HT-29 (cell line): ENCODE results near the gene ADAT1. TPM values are rescaled to one million over a fixed set of nuclear protein-coding genes. Genes with fewer than 3 reads are reported as not detected.

Source experiments
- DNase-seq: peaks from one replicate; pipeline ENCODE4 v3.0.0-alpha.2; 2015; ENCODE audit warnings: low spot score
- total RNA-seq: library from RNA; depleted of rRNA; stranded (reverse); fragments of >200 nt; shearing (Covaris generic); gene quantifications from 2 replicates; pipeline ENCODE4 v1.2.3, GENCODE V29; 2014; rRNA removed

Gene ADAT1, protein sequence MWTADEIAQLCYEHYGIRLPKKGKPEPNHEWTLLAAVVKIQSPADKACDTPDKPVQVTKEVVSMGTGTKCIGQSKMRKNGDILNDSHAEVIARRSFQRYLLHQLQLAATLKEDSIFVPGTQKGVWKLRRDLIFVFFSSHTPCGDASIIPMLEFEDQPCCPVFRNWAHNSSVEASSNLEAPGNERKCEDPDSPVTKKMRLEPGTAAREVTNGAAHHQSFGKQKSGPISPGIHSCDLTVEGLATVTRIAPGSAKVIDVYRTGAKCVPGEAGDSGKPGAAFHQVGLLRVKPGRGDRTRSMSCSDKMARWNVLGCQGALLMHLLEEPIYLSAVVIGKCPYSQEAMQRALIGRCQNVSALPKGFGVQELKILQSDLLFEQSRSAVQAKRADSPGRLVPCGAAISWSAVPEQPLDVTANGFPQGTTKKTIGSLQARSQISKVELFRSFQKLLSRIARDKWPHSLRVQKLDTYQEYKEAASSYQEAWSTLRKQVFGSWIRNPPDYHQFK
- 28.7 and 45.0 TPM in 2 replicates for total RNA-seq

- peak; percentile 98 for DNase-seq
Measured at GRCh38 chr16:75622761-75623605, at the start of gene ADAT1. Gene ADAT1 (minus strand): TSS chr16:75623281. CDS start chr16:75620799, 2,482 bp downstream.

DNA sequence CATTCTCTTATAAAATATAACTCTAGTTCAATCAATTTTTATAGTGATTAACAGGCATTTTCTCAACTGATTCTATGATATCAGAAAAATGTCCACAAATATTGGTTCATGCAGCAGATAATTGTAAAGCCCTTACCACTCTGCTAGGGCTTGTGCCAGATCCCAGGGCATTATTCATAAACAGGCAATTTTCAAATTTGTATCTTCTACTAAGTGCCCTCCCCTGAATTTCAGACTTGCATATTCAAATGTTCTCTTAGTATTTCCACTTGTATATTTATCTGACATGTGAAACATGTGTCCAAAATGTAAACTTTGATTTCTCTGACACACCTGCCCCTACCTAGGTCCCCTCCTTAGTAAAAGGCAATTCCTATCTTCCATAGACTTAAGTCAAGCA lies 44.4 kb upstream of the ADAT1 start:
- DNase-seq = no peak

- no peak for DNase-seq
Measured at GRCh38 chr16:75660726-75661302, 37.7 kb upstream of the ADAT1 start.

GRCh38 chr16:75660321-75660720 lies 37.2 kb upstream of the ADAT1 start:
- no peak for DNase-seq

DNA sequence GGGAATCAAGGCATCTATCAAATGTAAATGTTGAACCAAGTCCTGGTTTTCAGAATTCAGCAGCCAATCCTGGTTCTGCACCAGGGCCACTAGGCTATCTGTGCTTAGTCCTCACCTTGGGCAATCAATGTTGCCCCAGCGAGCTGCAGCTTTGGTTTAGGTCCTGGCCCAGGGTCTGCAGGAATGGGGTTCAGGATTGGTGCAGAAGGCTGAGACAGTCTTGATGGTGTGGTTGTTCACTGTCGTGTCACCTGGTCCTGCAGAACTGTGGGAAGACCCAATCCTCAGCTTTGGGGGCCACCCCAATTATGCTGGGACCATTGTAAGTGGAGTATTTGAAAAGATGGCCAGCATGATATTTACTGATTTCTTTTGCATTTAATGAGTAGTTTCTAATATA lies 35.1 kb upstream of the ADAT1 start:
- DNase-seq = no peak

GRCh38 chr16:75653922-75654321 lies 30.8 kb upstream of the ADAT1 start:
- no peak for DNase-seq

DNA sequence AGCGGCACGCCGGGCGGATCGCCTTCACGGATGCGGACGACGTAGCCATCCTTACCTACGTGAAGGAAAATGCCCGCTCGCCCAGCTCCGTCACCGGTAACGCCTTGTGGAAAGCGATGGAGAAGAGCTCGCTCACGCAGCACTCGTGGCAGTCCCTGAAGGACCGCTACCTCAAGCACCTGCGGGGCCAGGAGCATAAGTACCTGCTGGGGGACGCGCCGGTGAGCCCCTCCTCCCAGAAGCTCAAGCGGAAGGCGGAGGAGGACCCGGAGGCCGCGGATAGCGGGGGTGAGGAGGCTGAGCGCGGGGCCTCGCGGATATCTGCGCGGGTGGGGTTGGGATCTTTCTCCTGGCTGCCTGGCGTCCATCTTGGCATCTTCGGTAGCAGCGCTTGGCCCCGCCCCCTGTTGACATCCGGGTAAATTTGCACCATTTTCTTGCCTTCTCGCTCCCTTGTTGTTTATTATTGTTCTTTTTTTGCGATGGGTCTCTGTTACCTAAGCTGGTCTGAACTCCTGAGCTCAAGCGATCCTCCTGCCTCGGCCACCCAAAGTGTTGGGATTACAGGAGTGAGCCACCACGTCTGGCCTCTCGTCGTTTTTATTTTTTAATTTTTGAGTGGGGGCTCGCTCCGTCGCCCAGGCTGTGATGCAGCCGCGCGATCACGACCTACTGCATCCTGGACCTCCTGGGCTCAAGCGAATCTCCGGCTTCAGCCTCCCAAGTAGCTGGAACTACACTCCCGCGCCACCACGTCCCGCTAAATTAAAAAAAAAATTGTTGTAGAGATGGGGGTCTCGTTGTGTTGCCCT lies 25.4 kb upstream of the ADAT1 start:
- DNase-seq = peak; percentile 70

GRCh38 chr16:75647492-75648264 lies 24.6 kb upstream of the ADAT1 start, which contains the start of the genes KARS1 and TERF2IP:
Gene KARS1 (minus strand): TSS chr16:75647665. CDS start chr16:75647639, 26 bp downstream.
Gene TERF2IP (plus strand): TSS chr16:75647773. CDS start chr16:75647883, 110 bp downstream.
- peak; percentile 92 for DNase-seq

DNA sequence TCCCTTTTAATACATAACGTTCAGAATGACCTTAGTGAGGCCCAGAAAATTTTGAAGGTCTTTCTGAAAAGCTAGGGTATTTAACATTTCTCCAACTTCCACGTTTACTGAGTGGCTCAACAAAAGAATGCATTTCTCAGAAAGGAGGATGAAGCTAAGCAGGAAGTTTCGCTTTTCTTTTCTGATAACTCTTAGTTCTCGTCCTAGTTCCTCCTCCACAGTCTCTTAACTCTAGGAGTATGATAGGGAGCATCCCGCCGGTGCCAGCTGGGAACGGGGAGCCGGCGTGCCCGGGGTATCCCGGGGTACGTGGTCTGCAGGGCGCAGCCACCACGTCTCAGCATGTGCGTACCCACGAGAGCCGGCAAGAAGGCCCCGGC lies 24.0 kb upstream of the ADAT1 start:
- peak; percentile 15 for DNase-seq

DNA sequence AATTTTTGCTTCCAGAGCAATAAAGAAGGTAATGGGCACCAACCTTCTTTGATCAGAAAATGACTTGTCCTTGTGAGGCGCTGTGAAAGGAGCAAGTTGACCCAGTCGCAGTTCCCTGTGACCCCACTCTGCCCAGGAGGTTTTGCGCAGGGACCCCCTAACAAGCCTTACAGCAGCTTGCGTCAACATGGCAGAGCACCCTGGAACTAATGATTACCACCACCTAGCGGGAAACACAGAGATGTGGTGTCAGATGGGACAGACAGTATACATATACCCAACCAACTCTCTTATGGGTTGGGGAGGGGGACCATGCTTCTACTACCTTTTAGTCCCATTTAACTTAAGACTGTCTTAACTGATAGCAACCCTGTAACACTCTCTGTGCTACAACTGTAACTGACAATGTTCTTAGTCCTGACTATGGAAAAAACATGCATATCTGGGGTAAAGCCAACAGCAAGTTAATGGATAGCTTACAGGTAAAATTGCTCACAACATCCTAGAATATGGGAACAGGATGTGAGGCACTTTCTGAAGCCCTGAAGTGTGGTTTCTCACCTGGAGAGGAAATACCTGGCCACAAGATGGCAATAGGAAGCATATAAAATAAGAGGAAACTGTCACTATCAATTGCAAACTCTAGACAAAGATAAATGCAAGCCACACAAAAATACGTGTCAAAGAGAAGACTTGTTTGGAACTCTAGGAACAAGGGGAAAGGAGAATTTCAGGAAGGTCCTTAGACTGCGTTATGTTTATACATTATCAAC lies 21.3 kb upstream of the ADAT1 start:
- peak; percentile 30 for DNase-seq

DNA sequence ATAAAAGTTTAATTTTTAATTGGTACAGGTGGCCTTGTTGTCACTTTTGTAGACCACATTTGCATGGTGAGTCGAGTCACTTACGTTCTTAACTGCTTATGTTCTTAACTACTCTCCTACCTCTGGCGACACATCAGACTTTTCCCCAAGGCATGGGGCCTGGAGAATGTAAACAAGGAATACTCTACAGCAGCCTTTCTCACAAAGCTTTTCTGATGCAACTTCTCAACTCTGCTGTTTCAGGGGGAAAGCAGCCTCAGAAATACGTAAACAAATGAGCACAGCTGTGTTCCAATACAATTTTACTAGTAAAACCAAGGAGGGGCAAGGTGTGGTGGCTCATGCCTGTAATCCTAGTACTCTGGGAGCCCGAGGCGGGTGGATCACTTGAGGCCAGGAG lies 17.5 kb upstream of the ADAT1 start:
- DNase-seq = no peak

GRCh38 chr16:75635036-75635435 lies 12.0 kb upstream of the ADAT1 start:
- DNase-seq = no peak

DNA sequence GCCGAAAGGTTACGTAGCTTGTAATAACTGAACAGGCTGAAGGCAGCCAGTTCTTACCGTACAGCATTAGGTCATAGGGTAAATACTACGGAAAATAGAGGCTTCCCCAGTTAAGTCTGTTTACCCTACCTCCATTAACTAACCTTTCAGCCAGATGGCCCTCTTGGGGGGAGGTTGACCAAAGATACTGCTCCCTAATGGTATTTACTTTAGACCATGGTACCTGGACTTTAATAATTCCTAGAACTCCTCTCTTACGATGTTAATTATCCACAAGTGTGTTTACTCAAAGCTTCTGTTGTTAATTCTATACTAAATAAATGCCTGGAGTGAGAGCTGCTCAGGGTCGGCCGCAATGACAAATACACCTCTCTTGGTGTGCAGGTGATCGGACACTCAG lies 9.8 kb upstream of the ADAT1 start:
- no peak for DNase-seq

GRCh38 chr16:75630052-75630451 lies 7.0 kb upstream of the ADAT1 start:
- DNase-seq = no peak

- no peak for DNase-seq
Measured at GRCh38 chr16:75629132-75629531, 6.1 kb upstream of the ADAT1 start.

GRCh38 chr16:75628351-75628750 lies 5.3 kb upstream of the ADAT1 start:
- no peak for DNase-seq

- no peak for DNase-seq
Measured at GRCh38 chr16:75627851-75628250, 4.8 kb upstream of the ADAT1 start.

DNA sequence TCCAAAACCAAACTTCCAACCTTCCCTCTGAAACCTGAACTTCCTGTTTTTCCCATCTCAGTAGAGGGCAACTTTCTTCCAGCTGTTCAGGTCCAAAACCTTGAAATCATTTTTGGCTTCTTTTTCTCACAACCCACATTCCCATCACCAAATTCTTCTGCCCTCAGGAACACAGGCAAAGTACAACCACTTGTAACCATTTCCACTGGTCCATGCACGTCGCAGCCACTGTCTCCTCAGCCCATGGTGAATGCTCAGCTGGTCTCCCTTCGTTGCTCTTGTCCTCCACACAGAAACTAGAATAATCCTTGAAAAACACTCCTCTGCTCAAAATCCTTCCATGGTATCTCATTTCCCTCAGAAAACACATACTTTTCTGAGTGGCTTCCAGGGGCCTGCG lies 3.7 kb upstream of the ADAT1 start:
- no peak for DNase-seq

GRCh38 chr16:75624921-75625334 lies 1.8 kb upstream of the ADAT1 start:
- peak; percentile 7 for DNase-seq

DNA sequence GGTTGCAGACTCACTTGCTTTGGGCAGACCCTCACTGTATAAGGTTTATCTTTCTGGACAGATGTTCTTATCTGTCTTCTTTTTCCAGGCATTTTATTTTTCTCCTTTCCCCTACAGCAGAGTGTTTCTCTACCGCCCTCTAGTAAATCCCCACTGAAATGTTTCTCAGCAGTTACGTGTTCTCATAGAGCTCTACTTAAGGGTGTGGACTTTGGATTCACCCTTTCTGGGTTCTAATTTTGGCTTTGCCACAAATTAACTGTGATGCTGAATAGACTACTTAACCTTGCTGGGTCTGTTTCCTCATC lies 2.0 kb downstream of the ADAT1 start:
- peak; percentile 18 for DNase-seq
